ENCODE results near the gene NUDT22.

NUDT22 gene

GRCh38 chr11:64183890-64184289, 42.2 kb upstream of the NUDT22 start:
- Histone ChIP-seq H3K27me3 (ENCODE audit: insufficient read depth, low read length, poor library complexity, severe bottlenecking) (no peaks in the 10 kb centered on the region), H3K4me3 (ENCODE audit: low read length, poor library complexity, severe bottlenecking) (peak overlapping the region; percentile 85), H3K9me3 (ENCODE audit: insufficient read depth, low read depth, low read length) (no peaks in the 10 kb centered on the region), H2AFZ (ENCODE audit: low read length) (no peak overlapping the region), H3K4me1 (ENCODE audit: insufficient read depth, low read length, poor library complexity, severe bottlenecking) (peaks cover 31% of the 10 kb centered on the region), H3K79me2 (ENCODE audit: insufficient read depth, low read length) (peaks cover 26% of the 10 kb centered on the region), H3F3A (ENCODE audit: low read depth) (no peaks in the 10 kb centered on the region), H3K4me2 (ENCODE audit: low read depth, low read length, poor library complexity, severe bottlenecking) (peak overlapping the region; percentile 78), H4K20me1 (ENCODE audit: insufficient read depth, low read length, poor library complexity, severe bottlenecking) (peaks cover 9% of the 10 kb centered on the region), H3K9me2 (replicated peaks; ENCODE audit: low read depth, low read length) (no peaks in the 10 kb centered on the region), H3K36me3 (ENCODE audit: insufficient read depth, low read length) (no peaks in the 10 kb centered on the region), H3K9ac (ENCODE audit: low read depth, low read length, poor library complexity, severe bottlenecking) (peak overlapping the region; percentile 82)
- no peak for TF ChIP-seq EZH2phosphoT487 (IDR thresholded peaks at IDR 0.05; ENCODE audit: borderline replicate concordance)
- no peak for TF ChIP-seq CTCF (conservative IDR thresholded peaks at IDR 0.05; ENCODE audit: low read length)

GRCh38 chr11:64185175-64185692, 40.8 kb upstream of the NUDT22 start:
- Histone ChIP-seq H3K79me2 (ENCODE audit: insufficient read depth, low read length) (peaks cover 26% of the 10 kb centered on the region), H3F3A (ENCODE audit: low read depth) (no peaks in the 10 kb centered on the region), H3K27me3 (ENCODE audit: insufficient read depth, low read length, poor library complexity, severe bottlenecking) (no peaks in the 10 kb centered on the region), H3K36me3 (ENCODE audit: insufficient read depth, low read length) (no peaks in the 10 kb centered on the region), H3K4me2 (ENCODE audit: low read depth, low read length, poor library complexity, severe bottlenecking) (peak overlapping the region; percentile 78), H3K9ac (ENCODE audit: low read depth, low read length, poor library complexity, severe bottlenecking) (peak overlapping the region; percentile 82), H3K4me1 (ENCODE audit: insufficient read depth, low read length, poor library complexity, severe bottlenecking) (peaks cover 39% of the 10 kb centered on the region), H3K9me2 (replicated peaks; ENCODE audit: low read depth, low read length) (no peaks in the 10 kb centered on the region), H3K4me3 (ENCODE audit: low read length, poor library complexity, severe bottlenecking) (peak overlapping the region; percentile 85), H2AFZ (ENCODE audit: low read length) (peak overlapping the region; percentile 41; the same call in 1 of the 2 replicates), H3K9me3 (ENCODE audit: insufficient read depth, low read depth, low read length) (no peaks in the 10 kb centered on the region), H4K20me1 (ENCODE audit: insufficient read depth, low read length, poor library complexity, severe bottlenecking) (peaks cover 19% of the 10 kb centered on the region)
- no peak for TF ChIP-seq EZH2phosphoT487 (IDR thresholded peaks at IDR 0.05; ENCODE audit: borderline replicate concordance)
- TF ChIP-seq CTCF (conservative IDR thresholded peaks at IDR 0.05; ENCODE audit: low read length) = no peak

- H2AFZ ChIP-seq (ENCODE audit: low read length) = peak within 1 kb of the TSS; percentile 41; the same call in 1 of the 2 replicates
- no peaks in the 10 kb centered on the region for H3K36me3 ChIP-seq (ENCODE audit: insufficient read depth, low read length)
- no peaks in the 10 kb centered on the region for H3K9me3 ChIP-seq (ENCODE audit: insufficient read depth, low read depth, low read length)
- no peaks in the 10 kb centered on the region for H3F3A ChIP-seq (ENCODE audit: low read depth)
- peaks cover 26% of the 10 kb centered on the region for H3K79me2 ChIP-seq (ENCODE audit: insufficient read depth, low read length)
- peak within 1 kb of the TSS; percentile 82 for H3K9ac ChIP-seq (ENCODE audit: low read depth, low read length, poor library complexity, severe bottlenecking)
- no peaks in the 10 kb centered on the region for H3K27me3 ChIP-seq (ENCODE audit: insufficient read depth, low read length, poor library complexity, severe bottlenecking)
- H3K4me1 ChIP-seq (ENCODE audit: insufficient read depth, low read length, poor library complexity, severe bottlenecking) = peaks cover 44% of the 10 kb centered on the region
- peak within 1 kb of the TSS; percentile 85 for H3K4me3 ChIP-seq (ENCODE audit: low read length, poor library complexity, severe bottlenecking)
- TF ChIP-seq EZH2phosphoT487 (IDR thresholded peaks at IDR 0.05; ENCODE audit: borderline replicate concordance) = no peak
- 0 out of 2 replicates have a peak, but pooled peaks have one; percentile 22 for TF ChIP-seq CTCF (conservative IDR thresholded peaks at IDR 0.05; ENCODE audit: low read length)
- H3K4me2 ChIP-seq (ENCODE audit: low read depth, low read length, poor library complexity, severe bottlenecking) = peak within 1 kb of the TSS; percentile 78
- peaks cover 25% of the 10 kb centered on the region for H4K20me1 ChIP-seq (ENCODE audit: insufficient read depth, low read length, poor library complexity, severe bottlenecking)
- no peaks in the 10 kb centered on the region for H3K9me2 ChIP-seq (replicated peaks; ENCODE audit: low read depth, low read length)
Measured at GRCh38 chr11:64185693-64186491, 40.2 kb upstream of the NUDT22 start, which contains the start of gene STIP1. TSS of gene STIP1 (plus strand) at chr11:64186171. CDS start at chr11:64186262, 91 bp downstream.

All from Loucy (cell line).